HT-29 (cell line): ENCODE results near the gene MRPS18A. TPM values are rescaled to one million over a fixed set of nuclear protein-coding genes. Genes with fewer than 3 reads are reported as not detected.
"Not testable (repeated sequence)": the region's sequence is repeated elsewhere in the genome, so short reads cannot be mapped to it uniquely, and the experiment has no call there.

Experiments used
- DNase-seq: peaks from one replicate; pipeline ENCODE4 v3.0.0-alpha.2; 2015; ENCODE audit warnings: low spot score
- total RNA-seq: library from RNA; depleted of rRNA; stranded (reverse); fragments of >200 nt; shearing (Covaris generic); gene quantifications from 2 replicates; pipeline ENCODE4 v1.2.3, GENCODE V29; 2014

The MRPS18A gene
- total RNA-seq, 1 experiment from 2014 or later: 125 TPM

DNA sequence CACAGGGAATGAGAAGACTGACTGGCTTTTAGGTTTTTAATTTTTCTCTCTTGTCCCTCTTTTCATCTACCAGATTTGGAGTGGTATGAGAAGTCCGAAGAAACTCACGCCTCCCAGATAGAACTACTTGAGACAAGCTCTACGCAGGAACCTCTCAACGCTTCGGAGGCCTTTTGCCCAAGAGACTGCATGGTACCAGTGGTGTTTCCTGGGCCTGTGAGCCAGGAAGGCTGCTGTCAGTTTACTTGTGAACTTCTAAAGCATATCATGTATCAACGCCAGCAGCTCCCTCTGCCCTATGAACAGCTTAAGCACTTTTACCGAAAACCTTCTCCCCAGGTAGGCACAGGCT, 51.3 kb downstream of the MRPS18A start:
- DNase-seq: no peak

DNA sequence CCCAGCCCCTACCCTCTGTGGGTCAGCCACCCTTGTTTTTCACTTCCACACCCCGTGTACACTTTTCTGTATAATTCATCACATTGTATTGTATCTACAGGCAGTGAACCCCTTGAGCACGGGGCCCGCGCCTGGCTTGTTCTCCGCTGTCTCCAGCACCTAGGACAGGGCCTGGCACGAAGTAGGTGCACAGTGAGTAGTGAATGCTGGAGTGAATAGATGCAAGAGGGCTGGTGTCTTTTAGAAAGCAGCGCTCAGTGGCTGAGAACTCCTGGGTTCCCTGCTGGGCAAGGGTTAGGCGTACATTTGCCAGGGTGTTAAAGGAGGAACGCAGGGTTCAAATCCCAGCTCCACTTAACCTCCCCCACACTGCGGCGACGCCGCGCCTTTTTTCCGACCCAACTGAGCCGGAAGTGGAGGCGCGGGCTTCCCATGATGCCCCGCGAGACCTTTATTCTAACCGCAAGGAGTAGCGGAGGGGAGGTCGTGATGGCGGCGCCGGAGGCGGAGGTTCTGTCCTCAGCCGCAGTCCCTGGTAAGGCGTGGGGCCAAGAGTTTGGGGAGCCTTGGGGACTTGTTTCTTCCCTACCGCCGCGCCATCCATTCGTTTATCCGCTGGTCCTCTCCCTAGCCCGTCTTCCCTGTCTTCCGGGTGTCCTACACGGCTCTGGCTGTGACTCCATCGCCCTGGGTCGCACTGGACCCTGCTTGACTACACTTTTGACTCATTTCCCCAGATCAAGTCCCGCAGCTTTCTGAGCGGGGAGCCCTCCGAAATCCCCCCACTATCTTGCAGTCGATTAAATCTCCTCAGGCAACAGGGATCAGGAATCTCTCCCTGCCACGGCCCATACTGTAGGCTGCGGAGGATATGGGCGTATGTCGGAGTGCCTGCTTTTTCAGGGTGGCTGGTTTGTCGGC, 51.9 kb downstream of the MRPS18A start, which contains the start of gene MAD2L1BP:
MAD2L1BP (plus strand) TSS at position 454 of the 921 bp plus-strand sequence; CDS start at position 490, 36 bp downstream.
- peak; percentile 81 for DNase-seq

DNA sequence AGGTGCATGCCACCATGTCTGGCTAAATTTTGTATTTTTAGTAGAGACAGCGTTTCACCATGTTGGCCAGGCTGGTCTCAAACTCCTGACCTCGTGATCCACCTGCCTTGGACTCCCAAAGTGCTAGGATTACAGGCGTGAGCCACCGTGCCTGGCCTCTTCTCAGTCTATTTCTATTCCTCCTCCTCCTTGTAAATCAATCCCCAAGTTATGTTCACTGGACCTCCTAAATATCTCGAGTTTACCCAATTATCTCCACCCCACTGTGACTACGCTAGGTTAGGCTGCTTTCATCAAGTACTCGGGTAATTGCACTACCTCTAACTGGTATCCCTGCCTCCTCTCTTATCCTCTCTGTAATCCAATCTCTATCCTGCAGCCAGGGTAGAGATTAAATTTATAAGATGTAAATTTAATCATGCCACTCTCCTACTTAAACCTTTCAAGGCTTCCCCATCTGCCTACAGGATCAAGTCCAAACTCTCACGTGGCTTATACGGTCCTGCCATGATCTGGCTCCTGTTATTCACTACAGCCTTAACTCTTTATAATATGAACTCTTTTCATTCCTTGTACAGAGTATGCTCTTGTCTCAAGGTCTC, 52.8 kb downstream of the MRPS18A start:
- DNase-seq: no peak

DNA sequence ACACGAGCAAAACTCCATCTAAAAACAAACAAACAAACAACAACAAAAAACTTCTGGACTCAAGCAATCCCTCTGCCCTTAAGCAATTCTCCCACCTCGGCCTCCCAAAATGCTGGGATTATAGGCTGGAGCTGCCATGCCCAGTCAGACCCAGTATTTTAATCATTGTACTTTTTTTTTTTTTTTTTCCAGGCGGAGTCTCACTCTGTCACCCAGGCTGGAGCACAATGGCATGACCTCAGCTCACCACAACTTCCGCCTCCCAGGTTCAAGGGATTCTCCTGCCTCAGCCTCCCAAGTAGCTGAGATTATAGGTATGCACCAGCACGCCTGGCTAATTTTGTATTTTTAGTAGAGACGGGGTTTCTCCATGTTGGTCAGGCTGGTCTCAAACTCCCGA, 54.6 kb downstream of the MRPS18A start:
- not testable (repeated sequence) for DNase-seq

DNA sequence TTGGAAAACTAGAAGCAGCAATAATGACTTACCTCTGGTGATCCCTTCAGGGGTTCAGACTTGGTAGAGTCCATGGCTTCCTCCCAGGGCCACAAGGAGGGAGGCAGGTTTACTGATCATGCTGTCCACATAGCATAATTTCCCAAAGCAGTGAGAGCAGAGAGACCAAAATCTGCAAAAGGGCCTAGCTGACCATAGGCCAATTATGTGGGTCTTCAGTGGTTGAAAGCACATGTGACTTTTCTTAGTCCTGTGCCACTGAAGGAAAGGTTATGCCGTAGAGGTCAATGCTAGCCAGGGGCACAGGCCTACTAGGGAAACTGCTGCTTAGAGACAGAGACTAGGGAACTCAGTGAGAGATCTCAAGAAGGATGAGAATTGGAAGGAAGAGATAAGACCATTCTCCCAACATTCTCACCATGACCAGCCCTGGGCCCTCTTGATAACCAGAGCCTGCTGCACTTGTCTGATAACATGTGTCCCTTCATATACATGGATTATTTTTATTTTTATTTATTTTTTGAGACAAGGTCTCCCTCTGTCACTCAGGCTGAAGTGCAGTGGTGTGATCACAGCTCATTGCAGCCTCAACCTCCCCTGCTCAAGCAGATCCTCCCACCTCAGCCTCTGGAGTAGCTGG, 56.5 kb downstream of the MRPS18A start:
- DNase-seq: no peak

DNA sequence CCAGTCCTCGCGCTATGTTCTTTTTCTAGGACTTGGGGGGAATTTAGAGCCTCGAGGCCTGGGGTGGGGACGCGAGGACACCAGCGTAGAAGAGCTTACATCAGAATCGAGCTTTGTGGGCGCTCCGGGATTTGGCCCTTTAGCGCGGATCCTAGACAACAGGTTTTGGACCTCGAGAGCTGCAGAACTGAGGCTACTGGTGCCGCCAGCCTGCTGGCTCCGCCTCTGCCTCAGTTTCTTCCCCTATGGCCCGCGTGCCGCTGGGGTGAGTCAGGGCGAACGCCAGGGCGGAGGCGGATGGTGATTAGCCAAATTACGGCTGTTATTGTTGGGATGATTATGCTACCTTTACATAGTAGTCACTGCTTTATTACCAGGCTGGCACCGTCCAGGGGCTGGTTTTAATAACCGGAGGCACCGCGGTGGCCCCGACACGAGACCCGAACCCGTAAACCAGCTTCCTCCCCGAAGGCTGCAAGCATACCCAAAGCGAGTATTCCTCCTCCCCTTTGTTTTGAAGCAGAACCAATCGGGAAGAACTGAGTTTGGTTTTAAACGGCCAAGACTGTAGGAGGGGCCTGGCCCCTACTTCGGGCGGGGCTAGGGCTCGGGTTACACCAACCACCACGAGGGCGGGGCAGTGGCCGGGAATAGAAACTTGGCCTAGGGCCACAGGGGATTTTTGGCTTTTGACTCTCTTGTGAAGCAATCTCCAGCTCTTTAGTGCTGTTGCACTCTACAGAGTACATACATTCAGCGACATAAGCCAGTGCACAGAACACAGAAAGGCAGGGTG, 57.9 kb downstream of the MRPS18A start:
- DNase-seq: peak; percentile 98

DNA sequence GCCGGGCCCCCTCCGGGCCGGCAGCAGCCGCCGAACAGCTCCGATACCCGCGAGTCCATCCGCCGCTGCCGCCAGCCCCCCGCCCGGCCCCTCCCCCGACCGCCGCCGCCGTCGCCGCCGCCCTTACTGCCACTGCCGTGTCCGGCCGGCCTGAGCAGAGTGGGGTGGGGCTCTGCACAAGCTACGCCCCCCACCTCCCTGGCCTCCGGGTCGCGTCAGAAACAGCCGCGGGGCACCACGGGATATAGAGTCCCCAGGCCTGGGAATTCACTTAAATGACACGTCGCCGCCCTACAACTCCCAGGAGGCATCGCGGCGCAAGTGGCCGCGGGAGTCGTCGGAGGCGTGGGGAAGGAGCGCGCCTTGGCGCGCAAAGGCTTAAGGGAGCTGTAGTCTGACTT, 58.5 kb downstream of the MRPS18A start, which contains the start of gene GTPBP2:
GTPBP2 (minus strand) TSS at position 161 of the 401 bp plus-strand sequence; CDS start at position 59, 102 bp downstream.
- peak; percentile 98 for DNase-seq

DNA sequence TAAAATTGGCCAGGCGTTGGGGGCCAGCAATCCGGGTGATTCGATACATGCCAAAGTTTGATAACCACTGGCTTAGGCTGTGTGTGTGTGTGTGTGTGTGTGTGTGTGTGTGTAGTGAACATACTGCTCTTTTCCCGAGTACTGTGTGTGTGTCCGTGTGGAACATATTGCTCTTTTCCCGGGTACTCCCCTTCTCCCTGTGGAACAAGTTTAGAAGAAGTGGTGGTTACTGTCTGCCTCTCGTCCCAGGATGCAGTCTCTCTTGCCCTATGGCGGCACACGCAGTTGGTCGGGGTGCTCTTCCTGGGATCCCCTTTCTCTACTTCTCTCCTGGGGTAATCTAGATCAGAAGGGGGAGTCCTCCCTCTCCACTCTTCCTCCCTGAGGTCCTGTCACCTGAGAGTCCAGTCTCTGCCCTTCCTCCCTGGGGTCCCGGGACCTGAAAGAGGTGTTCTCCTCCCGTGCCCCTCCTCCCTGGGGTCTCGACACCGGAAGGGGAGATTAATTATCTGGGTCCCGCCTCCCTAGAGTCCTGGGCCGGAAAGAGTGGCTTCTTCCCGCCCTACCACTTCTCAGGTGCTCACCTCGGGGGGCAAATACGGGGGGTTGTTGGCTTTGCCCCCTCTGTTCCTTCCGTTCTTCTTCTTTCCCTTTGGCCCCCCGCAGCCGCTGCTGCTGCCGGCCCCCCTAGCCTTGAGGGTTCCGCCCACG, 59.0 kb downstream of the MRPS18A start:
- peak; percentile 58 for DNase-seq

DNA sequence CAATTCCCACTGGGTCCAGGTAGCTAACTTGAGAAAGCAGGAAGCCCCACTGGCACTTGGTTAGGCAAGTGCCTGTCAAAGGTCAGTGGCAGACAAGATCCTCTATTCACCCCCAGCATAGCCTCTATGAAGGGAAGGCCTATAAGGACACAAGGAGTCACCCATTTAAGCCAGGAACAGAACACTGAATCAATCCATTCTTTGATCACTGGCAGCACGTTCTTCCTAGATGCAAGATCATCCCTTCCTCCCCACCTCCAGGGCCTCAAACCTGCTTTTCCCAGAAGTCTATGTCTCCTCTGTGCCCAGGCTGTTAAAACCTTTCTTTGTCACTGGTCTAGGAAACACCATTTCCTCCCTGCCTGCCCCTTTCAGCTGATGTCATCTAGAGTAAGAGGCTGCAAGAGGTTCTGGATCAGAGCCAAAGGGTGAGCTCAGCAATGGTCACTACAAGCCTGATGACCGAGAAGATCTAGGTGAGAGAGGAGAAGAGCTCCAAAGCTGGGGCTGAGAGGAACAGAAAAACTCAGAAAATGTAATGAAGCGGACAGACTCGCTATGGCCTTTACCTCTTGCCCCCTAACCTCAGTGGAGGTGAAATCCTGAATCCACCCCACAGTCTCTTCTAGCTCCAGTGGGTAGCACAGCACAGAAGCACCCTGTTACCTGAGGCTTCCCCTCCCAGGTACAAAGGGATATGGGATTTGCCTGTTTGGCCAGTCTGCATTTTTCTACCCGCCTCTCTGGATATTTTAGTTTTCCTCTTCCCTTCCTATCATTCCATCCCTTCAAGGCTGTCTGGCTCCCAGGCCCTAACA, 60.4 kb downstream of the MRPS18A start:
- DNase-seq: peak; percentile 94

DNA sequence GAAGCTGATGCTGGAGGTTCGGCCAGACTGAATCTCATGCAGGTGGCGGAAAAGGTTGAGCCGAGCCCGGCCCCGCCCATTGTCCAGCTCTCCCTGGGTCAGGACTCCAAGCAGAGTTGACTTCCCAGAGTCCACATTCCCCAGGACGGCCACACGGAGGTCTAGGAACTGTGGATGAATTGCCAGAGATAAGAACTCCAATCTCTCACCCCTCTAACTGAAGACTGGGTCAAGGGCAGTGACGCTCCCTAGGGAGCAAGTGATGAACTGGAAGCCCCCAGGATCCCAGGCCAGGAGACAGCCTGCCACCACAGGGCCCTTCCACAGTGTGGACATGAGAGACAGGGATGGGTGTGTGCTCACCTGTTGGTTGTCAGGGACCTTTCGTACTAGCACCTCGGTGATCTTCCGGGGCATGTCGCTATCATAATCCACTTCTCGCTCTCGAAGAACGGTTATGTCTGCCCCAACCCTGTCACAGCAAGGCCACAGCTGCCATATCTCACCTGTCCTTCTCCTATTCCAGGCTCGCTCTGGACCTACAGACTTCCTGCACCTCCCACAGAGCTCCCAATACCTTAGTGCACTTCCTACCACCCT, 62.1 kb downstream of the MRPS18A start:
- DNase-seq: no peak

DNA sequence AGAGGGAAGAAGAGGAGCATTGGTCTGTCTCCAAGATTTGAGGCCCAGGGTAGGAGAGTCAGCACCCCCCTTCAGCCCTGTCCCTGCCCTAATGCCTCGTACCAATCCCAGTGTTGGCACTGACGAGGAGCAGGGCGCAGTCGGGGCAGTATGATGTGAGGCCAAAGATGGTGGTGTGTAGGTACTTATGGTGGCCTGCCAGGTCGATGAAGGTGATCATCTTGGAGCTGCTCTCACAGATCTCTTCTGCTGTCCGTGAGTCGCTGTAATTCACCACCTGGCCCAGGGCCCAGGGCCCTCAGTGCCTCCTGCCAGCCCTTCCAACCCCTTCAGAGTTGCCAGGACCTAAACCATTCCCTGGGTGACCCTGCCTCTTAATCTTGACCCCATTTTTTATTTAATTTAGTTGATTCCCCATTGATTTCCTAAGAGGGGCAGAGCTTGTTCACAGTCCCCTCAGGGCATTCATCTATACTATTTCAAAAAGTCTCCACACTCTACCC, 62.8 kb downstream of the MRPS18A start:
- no peak for DNase-seq

DNA sequence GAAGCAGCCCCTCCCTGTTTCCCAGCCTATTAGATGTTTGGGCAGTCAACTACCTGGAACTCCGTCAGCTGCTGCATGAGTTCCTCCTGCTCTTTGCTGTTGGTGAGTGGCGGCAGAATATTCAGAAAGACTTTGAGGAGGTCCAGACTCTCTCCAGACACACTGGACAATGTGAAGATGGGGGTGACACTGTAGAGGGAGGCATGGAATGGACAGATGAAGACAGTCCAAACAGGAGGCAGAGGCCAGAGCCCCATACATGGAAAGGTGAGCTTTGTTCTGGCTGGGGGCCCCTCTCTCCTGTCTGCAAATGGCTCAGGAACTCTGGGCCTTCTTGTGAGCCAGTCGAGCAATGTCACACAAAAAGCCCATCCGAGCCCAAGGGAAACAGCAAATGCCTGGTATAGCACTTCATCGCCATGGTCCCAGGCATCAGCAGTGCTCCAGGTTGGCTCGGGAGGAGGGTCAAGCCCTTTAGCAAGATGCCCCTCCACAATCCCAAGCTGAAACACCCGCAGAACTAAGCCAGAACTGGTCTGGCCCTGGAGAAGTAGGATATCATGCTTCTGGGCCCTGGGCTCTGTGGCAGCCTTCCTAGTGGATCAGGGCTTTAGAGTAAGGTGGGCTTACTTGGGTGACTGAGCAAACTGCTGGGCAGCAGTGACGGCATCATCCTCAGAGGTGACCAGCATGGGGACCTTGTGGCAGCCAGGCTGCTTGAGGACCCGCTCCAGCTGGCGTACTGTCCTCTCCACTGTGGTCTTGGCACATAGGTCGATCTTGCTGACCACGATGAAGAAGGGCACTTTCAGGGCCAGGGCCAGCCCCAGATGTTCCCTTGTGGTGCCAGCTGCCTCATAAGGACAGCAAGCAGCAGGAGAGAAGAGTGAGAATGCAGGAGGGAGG, 63.5 kb downstream of the MRPS18A start:
- no peak for DNase-seq

DNA sequence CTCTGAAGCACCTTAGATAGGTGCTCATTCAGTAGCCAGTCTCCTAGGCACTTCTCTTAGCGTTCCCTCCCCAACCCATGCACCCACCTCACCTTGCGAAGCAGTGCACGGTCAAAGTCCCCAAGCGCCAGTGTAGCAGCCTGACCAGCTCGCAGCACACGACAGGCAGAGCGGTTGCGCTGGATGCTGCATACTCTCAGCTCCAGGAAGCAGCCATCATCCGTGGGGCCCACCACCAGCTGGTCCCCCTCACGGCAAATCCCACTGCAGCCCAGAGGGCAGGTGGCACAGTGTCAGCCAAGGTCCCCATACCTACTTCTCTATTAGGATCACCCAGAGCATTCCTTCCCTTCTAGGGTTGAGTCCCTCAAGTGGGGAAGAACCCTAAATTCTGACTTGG, 65.0 kb downstream of the MRPS18A start:
- no peak for DNase-seq

DNA sequence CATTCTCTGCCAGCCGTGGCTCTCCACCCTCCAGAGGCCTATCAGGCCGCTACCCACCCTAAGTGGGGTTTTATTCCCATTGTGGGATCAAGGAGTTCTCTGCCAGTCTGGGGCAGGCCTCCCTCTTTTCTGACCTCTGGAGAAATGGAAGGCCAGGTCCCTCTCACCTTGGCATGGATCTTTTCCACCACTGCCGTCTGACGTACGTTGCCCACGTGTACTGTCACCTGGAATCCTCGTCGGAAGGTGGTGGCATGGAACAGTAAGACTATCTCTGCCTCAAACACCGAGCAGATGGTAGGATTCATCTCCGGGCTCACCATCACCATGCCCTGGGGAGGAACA, 65.8 kb downstream of the MRPS18A start:
- no peak for DNase-seq
